ENCODE results near the gene ZNHIT1.

ZNHIT1 gene

GRCh38 chr7:101216860-101217387 is 1.0 kb upstream of the ZNHIT1 start:
- in situ Hi-C loops (cut with MboI; ENCODE audit: low sequenced_read_pairs): no loop called here

- in situ Hi-C loops (cut with MboI; ENCODE audit: low sequenced_read_pairs): no loop called here
Measured at GRCh38 chr7:101218236-101219125, 516 bp downstream of the ZNHIT1 start.

GRCh38 chr7:101220295-101220694 is 2.3 kb downstream of the ZNHIT1 start:
- in situ Hi-C loops (cut with MboI; ENCODE audit: low sequenced_read_pairs): no loop called here

GRCh38 chr7:101222275-101222830 is 4.4 kb downstream of the ZNHIT1 start:
- in situ Hi-C loops (cut with MboI; ENCODE audit: low sequenced_read_pairs): no loop called here

GRCh38 chr7:101223528-101223927 is 5.6 kb downstream of the ZNHIT1 start:
- in situ Hi-C loops (cut with MboI; ENCODE audit: low sequenced_read_pairs): no loop called here

- in situ Hi-C loops (cut with MboI; ENCODE audit: low sequenced_read_pairs): no loop called here
Measured at GRCh38 chr7:101225650-101226049, 7.7 kb downstream of the ZNHIT1 start.

- in situ Hi-C loops (cut with MboI; ENCODE audit: low sequenced_read_pairs): no loop called here
Measured at GRCh38 chr7:101226721-101227120, 8.8 kb downstream of the ZNHIT1 start.

GRCh38 chr7:101231644-101232043 is 13.7 kb downstream of the ZNHIT1 start:
- in situ Hi-C loops (cut with MboI; ENCODE audit: low sequenced_read_pairs): no loop called here

GRCh38 chr7:101232141-101232850 is 14.3 kb downstream of the ZNHIT1 start:
- in situ Hi-C loops (cut with MboI; ENCODE audit: low sequenced_read_pairs): no loop called here

- in situ Hi-C loops (cut with MboI; ENCODE audit: low sequenced_read_pairs): no loop called here
Measured at GRCh38 chr7:101233907-101234547, 16.1 kb downstream of the ZNHIT1 start.

- in situ Hi-C loops (cut with MboI; ENCODE audit: low sequenced_read_pairs): no loop called here
Measured at GRCh38 chr7:101234636-101235035, 16.7 kb downstream of the ZNHIT1 start.

- in situ Hi-C loops (cut with MboI; ENCODE audit: low sequenced_read_pairs): no loop called here
Measured at GRCh38 chr7:101235050-101235449, 17.1 kb downstream of the ZNHIT1 start.

- in situ Hi-C loops (cut with MboI; ENCODE audit: low sequenced_read_pairs): no loop called here
Measured at GRCh38 chr7:101235522-101235921, 17.6 kb downstream of the ZNHIT1 start.

- in situ Hi-C loops (cut with MboI; ENCODE audit: low sequenced_read_pairs): no loop called here
Measured at GRCh38 chr7:101236292-101236835, 18.4 kb downstream of the ZNHIT1 start.

- in situ Hi-C loops (cut with MboI; ENCODE audit: low sequenced_read_pairs): no loop called here
Measured at GRCh38 chr7:101237206-101238067, 19.5 kb downstream of the ZNHIT1 start, which contains the start of gene CLDN15. CLDN15 (minus strand) TSS chr7:101237802; CDS start chr7:101237581, 221 bp downstream.

GRCh38 chr7:101238226-101239182 is 20.5 kb downstream of the ZNHIT1 start:
- in situ Hi-C loops (cut with MboI; ENCODE audit: low sequenced_read_pairs): no loop called here

- in situ Hi-C loops (cut with MboI; ENCODE audit: low sequenced_read_pairs): no loop called here
Measured at GRCh38 chr7:101239191-101239950, 21.4 kb downstream of the ZNHIT1 start.

- in situ Hi-C loops (cut with MboI; ENCODE audit: low sequenced_read_pairs): no loop called here
Measured at GRCh38 chr7:101239951-101240220, 21.9 kb downstream of the ZNHIT1 start.

Measured in HL-60/S4 (cell line).